ENCODE results near the gene FOXN3. TPM values are rescaled to one million over a fixed set of nuclear protein-coding genes. Genes with fewer than 3 reads are reported as not detected.
"Not testable (repeated sequence)": the region's sequence is repeated elsewhere in the genome, so short reads cannot be mapped to it uniquely, and the experiment has no call there.

The FOXN3 gene
- total RNA-seq, 1 donor from 2014 or later: 131 TPM

GRCh38 chr14:89111766-89112543, 305.1 kb downstream of the FOXN3 start:
- H3K27me3 Mint-ChIP-seq (ENCODE audit: low read depth); H3K27ac Mint-ChIP-seq; intact Hi-C loops (cut with micrococcal nuclease); DNase-seq (ENCODE audit: low spot score); H3K4me1 Mint-ChIP-seq (ENCODE audit: low read depth); H3K4me3 Mint-ChIP-seq (ENCODE audit: low read depth); H3K9me3 Mint-ChIP-seq; H3K36me3 Mint-ChIP-seq (ENCODE audit: low read depth): not testable (repeated sequence)

GRCh38 chr14:89111232-89111631, 305.8 kb downstream of the FOXN3 start:
- H3K36me3 Mint-ChIP-seq (ENCODE audit: low read depth); intact Hi-C loops (cut with micrococcal nuclease); H3K4me3 Mint-ChIP-seq (ENCODE audit: low read depth); H3K27ac Mint-ChIP-seq; H3K9me3 Mint-ChIP-seq; DNase-seq (ENCODE audit: low spot score); H3K4me1 Mint-ChIP-seq (ENCODE audit: low read depth); H3K27me3 Mint-ChIP-seq (ENCODE audit: low read depth): not testable (repeated sequence)

- intact Hi-C loops (cut with micrococcal nuclease): no loop called here
- Mint-ChIP-seq H3K4me3 (ENCODE audit: low read depth) (no peak overlapping the region), H3K27ac (no peak overlapping the region), H3K9me3 (no peaks in the 10 kb centered on the region), H3K27me3 (ENCODE audit: low read depth) (peaks cover 4% of the 10 kb centered on the region), H3K36me3 (ENCODE audit: low read depth) (no peaks in the 10 kb centered on the region), H3K4me1 (ENCODE audit: low read depth) (no peaks in the 10 kb centered on the region)
- no peak for DNase-seq (ENCODE audit: low spot score)
Observed at GRCh38 chr14:89110110-89110509, 306.9 kb downstream of the FOXN3 start.

- H3K27ac Mint-ChIP-seq: no peak overlapping the region
- no peaks in the 10 kb centered on the region for H3K36me3 Mint-ChIP-seq (ENCODE audit: low read depth)
- no peaks in the 10 kb centered on the region for H3K9me3 Mint-ChIP-seq
- H3K4me3 Mint-ChIP-seq (ENCODE audit: low read depth): no peak overlapping the region
- H3K4me1 Mint-ChIP-seq (ENCODE audit: low read depth): no peaks in the 10 kb centered on the region
- no peak for DNase-seq (ENCODE audit: low spot score)
- H3K27me3 Mint-ChIP-seq (ENCODE audit: low read depth): peaks cover 5% of the 10 kb centered on the region
- intact Hi-C loops (cut with micrococcal nuclease): no loop called here
Observed at GRCh38 chr14:89108608-89109007, 308.4 kb downstream of the FOXN3 start.

- intact Hi-C loops (cut with micrococcal nuclease): no loop called here
- Mint-ChIP-seq H3K36me3 (ENCODE audit: low read depth) (no peaks in the 10 kb centered on the region), H3K4me1 (ENCODE audit: low read depth) (no peaks in the 10 kb centered on the region)
Observed at GRCh38 chr14:89107626-89108025, 309.4 kb downstream of the FOXN3 start.

More at GRCh38 chr14:89107626-89108025, 309.4 kb downstream of the FOXN3 start:
- Mint-ChIP-seq H3K27me3 (ENCODE audit: low read depth) (peaks cover 7% of the 10 kb centered on the region), H3K27ac (no peak overlapping the region), H3K9me3 (no peaks in the 10 kb centered on the region), H3K4me3 (ENCODE audit: low read depth) (no peak overlapping the region)
- no peak for DNase-seq (ENCODE audit: low spot score)

Measured in activated T-helper 2 cell treated with anti-CD3 and anti-CD28 coated beads, Interferon-gamma antibody, Interleukin-2, Interleukin-4, amounts not matched to agents 10 μg/mL and 5 μg/mL and 100 μg/mL, durations not matched to agents 14 hours and 24 hours and 36 hours (primary cell).